22Rv1 (cell line): ENCODE results near the gene HDDC2.

Experiments
- H3K27ac ChIP-seq: fragments of 450-650 bp; 2 replicates; pipeline ENCODE4 v1.5.1; 2017
- CTCF ChIP-seq: fragments of 450-650 bp; IDR thresholded peaks from 2 replicates; pipeline ENCODE4 v1.5.1; 2017; ENCODE audit warnings: mild to moderate bottlenecking
- ZFX ChIP-seq: fragments of 450-650 bp; IDR thresholded peaks from 2 replicates; pipeline ENCODE4 v1.6.1; 2017; ENCODE audit warnings: antibody characterized with exemption, borderline replicate concordance

HDDC2 gene

DNA sequence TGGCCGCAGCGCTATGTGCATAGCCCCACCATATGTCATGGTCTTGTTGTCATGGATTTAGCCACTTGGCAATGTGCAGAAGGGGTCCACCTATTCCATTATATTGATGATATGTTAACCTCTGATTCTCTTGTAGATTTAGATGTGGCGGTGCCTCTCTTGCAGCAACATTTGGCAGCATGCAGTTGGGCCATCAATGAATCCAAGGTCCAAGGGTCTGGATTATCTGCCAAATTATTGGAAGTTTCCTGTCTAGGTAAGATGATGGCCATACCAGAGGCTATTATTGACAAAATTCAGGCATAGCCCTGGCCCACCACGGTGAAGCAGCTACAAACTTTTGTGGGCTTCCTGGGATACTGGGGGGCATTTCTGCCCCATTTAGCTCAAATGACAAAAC is 31.4 kb downstream of the HDDC2 start:
- no peak for TF ChIP-seq ZFX
- TF ChIP-seq CTCF: no peak
- no peak overlapping the region for H3K27ac ChIP-seq

DNA sequence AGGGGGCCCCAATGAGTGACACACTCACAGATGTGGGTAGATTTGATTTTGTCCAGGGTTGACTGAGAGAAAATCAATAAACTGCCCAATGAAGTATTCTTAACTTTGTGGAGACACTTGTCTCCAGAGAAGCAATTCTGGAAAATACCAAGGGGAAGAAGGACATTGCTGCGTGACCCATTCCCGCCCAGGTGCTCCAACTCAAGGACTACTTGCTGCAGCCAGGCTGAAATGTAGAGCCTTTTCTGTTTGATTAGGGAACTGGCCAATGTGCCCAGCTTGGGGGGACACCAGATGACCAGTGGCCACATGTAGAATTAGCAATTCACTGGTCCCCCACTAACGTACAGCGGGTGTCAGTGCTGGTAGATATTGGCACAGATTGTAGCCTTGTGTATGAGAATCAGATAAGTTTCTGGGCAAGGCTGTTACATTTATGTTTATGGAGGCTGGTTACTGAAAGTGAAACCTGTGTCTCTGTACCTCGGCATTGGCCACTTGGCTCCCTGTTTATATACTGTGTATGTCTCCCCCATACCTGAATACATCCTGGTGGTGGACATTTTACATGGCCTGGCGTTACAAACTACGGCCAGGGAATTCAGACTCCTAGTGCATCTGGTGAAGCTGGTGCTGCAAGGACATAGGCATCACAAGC is 32.3 kb downstream of the HDDC2 start:
- H3K27ac ChIP-seq: no peak overlapping the region
- no peak for TF ChIP-seq CTCF
- no peak for TF ChIP-seq ZFX

DNA sequence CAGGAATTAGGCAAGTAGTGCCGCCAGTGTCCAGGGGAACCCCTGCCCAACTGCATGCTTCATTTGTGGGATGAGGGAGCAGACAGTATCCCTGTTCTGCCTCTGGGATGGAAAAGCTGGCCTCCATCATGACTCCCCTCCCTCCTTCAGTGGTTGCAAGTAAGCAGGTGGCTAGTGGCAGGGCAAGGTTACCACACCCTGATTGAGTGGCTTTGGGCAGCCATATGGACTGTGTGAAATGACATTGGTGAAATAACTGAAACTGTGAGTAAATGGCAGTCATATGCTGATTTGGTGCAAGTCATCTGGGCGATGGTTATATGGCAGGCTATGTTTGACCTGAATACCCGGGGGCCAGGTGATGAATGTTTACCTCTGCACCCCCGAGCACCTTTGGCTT is 33.0 kb downstream of the HDDC2 start:
- no peak overlapping the region for H3K27ac ChIP-seq

DNA sequence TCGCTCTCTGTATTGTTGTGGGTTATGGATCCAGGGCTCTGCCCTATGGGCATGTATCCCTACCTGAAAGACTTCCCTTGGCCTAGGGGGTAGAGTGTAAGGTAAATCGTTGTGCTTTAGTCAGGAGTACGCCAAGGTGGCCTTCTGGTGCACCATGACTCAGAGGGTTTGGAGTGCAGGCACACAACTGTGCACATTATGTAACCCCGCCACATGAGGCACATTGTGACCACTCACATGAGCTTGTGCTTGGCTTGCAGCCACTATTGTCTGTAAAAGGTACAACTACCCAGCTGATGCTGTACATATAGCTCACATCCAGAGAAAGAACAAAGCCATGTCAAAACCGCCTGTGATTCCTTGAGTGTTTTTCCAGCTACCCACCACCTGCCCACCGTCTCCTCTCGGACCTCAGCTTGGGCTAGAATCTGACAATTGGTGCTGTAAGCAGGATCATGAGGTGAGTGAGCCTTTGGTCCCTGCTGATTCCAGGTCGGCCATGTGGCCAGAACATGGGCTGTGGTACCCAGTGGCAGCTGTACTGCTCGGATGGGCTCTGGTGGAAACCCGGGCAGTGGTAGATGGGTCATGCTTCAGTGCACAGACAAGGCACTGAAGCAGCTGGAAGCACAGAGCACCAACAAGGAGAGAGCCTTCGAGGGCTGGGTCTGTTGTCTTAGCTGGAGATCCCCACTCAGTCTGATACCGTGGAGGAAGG is 33.8 kb downstream of the HDDC2 start:
- no peak overlapping the region for H3K27ac ChIP-seq
- TF ChIP-seq ZFX (no peak), CTCF (no peak)

More for the DNA sequence above, 33.0 kb downstream of the HDDC2 start:
- TF ChIP-seq CTCF: no peak
- no peak for TF ChIP-seq ZFX

GRCh38 chr6:125264476-125264875 is 37.3 kb downstream of the HDDC2 start:
- no peak overlapping the region for H3K27ac ChIP-seq
- TF ChIP-seq CTCF (no peak), ZFX (no peak)

GRCh38 chr6:125262016-125263013 is 39.5 kb downstream of the HDDC2 start:
- TF ChIP-seq ZFX: no peak
- no peak for TF ChIP-seq CTCF
- no peak overlapping the region for H3K27ac ChIP-seq

DNA sequence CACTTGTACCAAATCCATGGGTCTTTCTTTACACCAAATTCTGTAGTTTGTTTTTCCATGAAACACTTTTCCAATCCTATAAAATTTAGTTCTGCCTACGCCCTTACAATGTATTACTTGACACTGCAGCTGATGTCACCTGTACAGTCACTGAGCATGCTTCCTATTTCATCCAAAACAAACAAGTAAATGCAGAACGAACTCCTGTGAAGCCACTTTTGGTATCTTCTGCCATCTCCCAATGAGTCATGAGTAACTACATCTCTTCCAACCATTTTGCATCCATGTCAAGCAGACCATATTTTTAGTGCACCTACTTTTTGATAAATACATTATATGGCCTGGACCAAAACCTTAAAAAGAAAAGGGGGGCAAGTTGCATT is 42.4 kb downstream of the HDDC2 start:
- no peak for TF ChIP-seq CTCF
- TF ChIP-seq ZFX: no peak
- no peak overlapping the region for H3K27ac ChIP-seq
